ENCODE results near the gene OSCAR. TPM values are rescaled to one million over a fixed set of nuclear protein-coding genes. Genes with fewer than 3 reads are reported as not detected.

OSCAR gene
- total and polyA plus RNA-seq, 2 of the 13 experiments (the other 11 are each of a cell fraction or from before 2014, with no cell fraction given) = 1.9 TPM; not detected in 1

DNA sequence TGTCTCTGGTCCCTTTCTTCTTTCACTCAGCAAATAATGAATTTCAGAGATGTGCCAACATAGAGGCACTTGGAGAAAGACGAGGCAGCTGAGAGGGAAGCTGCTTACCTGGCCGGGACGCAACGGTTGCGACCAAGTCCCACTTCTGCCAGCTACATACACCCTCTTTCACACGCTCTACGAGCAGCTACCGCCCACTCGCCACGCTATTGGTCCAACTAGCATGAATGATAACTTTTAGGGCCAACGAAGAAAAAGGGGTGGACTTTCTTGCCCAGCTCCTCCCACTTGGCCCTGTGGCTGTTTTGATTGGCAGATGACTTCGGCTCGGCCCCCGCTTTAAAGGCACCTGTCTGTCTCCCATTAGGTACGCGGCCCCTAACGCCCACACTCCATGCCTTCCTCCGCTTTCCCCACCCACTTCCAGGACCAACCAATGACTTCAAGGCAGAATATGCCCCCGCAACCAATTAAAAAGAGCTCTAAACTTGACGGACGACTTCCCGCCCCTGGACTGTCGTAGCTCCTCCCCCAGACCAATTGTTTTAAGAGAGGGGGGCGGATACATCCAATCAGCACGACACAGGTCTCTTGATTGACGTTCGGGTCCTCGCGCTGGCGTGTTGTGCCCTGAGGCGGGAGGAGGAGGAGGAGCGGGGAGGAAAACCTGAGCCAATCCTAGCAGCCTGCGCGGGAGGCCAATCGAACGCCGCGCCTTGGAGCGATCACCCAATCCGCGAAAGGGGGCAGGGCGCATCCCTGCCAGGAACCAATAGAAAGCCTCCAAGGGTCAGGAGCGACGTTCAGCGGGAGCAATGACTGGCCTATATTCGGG is 36.5 kb upstream of the OSCAR start (continued):
- TF ChIP-seq ZUFSP (CRISPR knock-in tag; IDR thresholded peaks at IDR 0.05; ENCODE audit: borderline replicate concordance) (no peak), SMAD3 (CRISPR knock-in tag; IDR thresholded peaks at IDR 0.05) (0 out of 2 replicates have a peak, but pooled peaks have one; percentile 49), HBP1 (CRISPR knock-in tag; IDR thresholded peaks at IDR 0.05; ENCODE audit: low read depth) (no peak), SRF (IDR thresholded peaks at IDR 0.05; ENCODE audit: low read depth, low read length) (no peak), ZNF350 (CRISPR knock-in tag; IDR thresholded peaks at IDR 0.05; ENCODE audit: borderline replicate concordance, low read depth) (no peak; the same call in 1 of the 2 replicates), ARNT2 (CRISPR knock-in tag; IDR thresholded peaks at IDR 0.05; ENCODE audit: low read depth) (peak; percentile 48; the same call in 1 of the 2 replicates), XRCC5 (optimal IDR thresholded peaks at IDR 0.05; ENCODE audit: low read length) (peak; percentile 53), NFYC (CRISPR knock-in tag; IDR thresholded peaks at IDR 0.05) (peak; percentile 94), ZNF343 (CRISPR knock-in tag; IDR thresholded peaks at IDR 0.05) (0 out of 2 replicates have a peak, but pooled peaks have one; percentile 52), ZNF563 (CRISPR knock-in tag; IDR thresholded peaks at IDR 0.05) (no peak; the same call in 1 of the 2 replicates), ZNF660 (CRISPR knock-in tag; IDR thresholded peaks at IDR 0.05; ENCODE audit: borderline replicate concordance, low read depth) (no peak), ZNF780A (CRISPR knock-in tag; IDR thresholded peaks at IDR 0.05) (no peak), CENPX (CRISPR knock-in tag; IDR thresholded peaks at IDR 0.05) (no peak), ATRX (CRISPR knock-in tag; IDR thresholded peaks at IDR 0.05; ENCODE audit: borderline replicate concordance) (no peak), RFX5 (IDR thresholded peaks at IDR 0.05; ENCODE audit: low read depth, low read length) (peak; percentile 43; the same call in 1 of the 2 replicates), ZNF784 (CRISPR knock-in tag; IDR thresholded peaks at IDR 0.05; ENCODE audit: borderline replicate concordance) (no peak), SRY (CRISPR knock-in tag; IDR thresholded peaks at IDR 0.05) (no peak), HOXA3 (CRISPR knock-in tag; IDR thresholded peaks at IDR 0.05) (peak; percentile 16; the same call in 1 of the 2 replicates), HINFP (CRISPR knock-in tag; IDR thresholded peaks at IDR 0.05; ENCODE audit: low read depth) (peak; percentile 95)
- TF ChIP-seq, protein P1, sequence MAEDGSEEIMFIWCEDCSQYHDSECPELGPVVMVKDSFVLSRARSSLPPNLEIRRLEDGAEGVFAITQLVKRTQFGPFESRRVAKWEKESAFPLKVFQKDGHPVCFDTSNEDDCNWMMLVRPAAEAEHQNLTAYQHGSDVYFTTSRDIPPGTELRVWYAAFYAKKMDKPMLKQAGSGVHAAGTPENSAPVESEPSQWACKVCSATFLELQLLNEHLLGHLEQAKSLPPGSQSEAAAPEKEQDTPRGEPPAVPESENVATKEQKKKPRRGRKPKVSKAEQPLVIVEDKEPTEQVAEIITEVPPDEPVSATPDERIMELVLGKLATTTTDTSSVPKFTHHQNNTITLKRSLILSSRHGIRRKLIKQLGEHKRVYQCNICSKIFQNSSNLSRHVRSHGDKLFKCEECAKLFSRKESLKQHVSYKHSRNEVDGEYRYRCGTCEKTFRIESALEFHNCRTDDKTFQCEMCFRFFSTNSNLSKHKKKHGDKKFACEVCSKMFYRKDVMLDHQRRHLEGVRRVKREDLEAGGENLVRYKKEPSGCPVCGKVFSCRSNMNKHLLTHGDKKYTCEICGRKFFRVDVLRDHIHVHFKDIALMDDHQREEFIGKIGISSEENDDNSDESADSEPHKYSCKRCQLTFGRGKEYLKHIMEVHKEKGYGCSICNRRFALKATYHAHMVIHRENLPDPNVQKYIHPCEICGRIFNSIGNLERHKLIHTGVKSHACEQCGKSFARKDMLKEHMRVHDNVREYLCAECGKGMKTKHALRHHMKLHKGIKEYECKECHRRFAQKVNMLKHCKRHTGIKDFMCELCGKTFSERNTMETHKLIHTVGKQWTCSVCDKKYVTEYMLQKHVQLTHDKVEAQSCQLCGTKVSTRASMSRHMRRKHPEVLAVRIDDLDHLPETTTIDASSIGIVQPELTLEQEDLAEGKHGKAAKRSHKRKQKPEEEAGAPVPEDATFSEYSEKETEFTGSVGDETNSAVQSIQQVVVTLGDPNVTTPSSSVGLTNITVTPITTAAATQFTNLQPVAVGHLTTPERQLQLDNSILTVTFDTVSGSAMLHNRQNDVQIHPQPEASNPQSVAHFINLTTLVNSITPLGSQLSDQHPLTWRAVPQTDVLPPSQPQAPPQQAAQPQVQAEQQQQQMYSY (CRISPR knock-in tag; IDR thresholded peaks at IDR 0.05) = no peak
